Osteoblast (primary cell): Measurements from ENCODE around the gene EFR3B. TPM values are rescaled to one million over a fixed set of nuclear protein-coding genes. Genes with fewer than 3 reads are reported as not detected.

Source experiments
- DNase-seq: peaks from one replicate; pipeline ENCODE4 v3.0.0; 2011; ENCODE audit warnings: low spot score, mixed read lengths; ENCODE audit not compliant: insufficient read length; ENCODE audit errors: missing footprints
- H2AFZ ChIP-seq: 2 replicates; pipeline ENCODE4 v1.6.0; 2011; ENCODE audit warnings: mild to moderate bottlenecking, low read length
- H3K27ac ChIP-seq: 2 replicates; pipeline ENCODE4 v1.5.1; 2011; ENCODE audit warnings: mild to moderate bottlenecking, low read depth, low read length, moderate library complexity
- H3K27me3 ChIP-seq: 2 replicates; pipeline ENCODE4 v1.6.0; 2012; ENCODE audit warnings: mild to moderate bottlenecking, control low read depth, inconsistent platforms, low read length, moderate library complexity; ENCODE audit not compliant: insufficient read depth
- H3K36me3 ChIP-seq: 2 replicates; pipeline ENCODE4 v1.5.1; 2011; ENCODE audit warnings: mild to moderate bottlenecking, low read length, control low read depth, moderate library complexity; ENCODE audit not compliant: insufficient read depth
- H3K4me1 ChIP-seq: 2 replicates; pipeline ENCODE4 v1.5.1; 2011; ENCODE audit warnings: mild to moderate bottlenecking, low read length, control low read depth, moderate library complexity; ENCODE audit not compliant: insufficient read depth
- H3K4me2 ChIP-seq: 2 replicates; pipeline ENCODE4 v1.6.0; 2011; ENCODE audit warnings: mild to moderate bottlenecking, low read length; ENCODE audit not compliant: insufficient read depth
- H3K4me3 ChIP-seq: fragments of 200-600 bp; sonication (generic); 3 replicates; pipeline ENCODE4 v1.5.1; 2012; ENCODE audit warnings: mild to moderate bottlenecking, low read length, inconsistent platforms; ENCODE audit not compliant: insufficient read depth
- H3K79me2 ChIP-seq: 2 replicates; pipeline ENCODE4 v1.6.0; 2012; ENCODE audit warnings: mild to moderate bottlenecking, low read length, control low read depth, inconsistent platforms; ENCODE audit not compliant: insufficient read depth
- H3K9me3 ChIP-seq: 2 replicates; pipeline ENCODE4 v1.5.1; 2011; ENCODE audit warnings: low read depth, low read length, control low read depth
- H4K20me1 ChIP-seq: 2 replicates; pipeline ENCODE4 v1.6.0; 2012; ENCODE audit warnings: mild to moderate bottlenecking, low read length, control low read depth; ENCODE audit not compliant: insufficient read depth
- CTCF ChIP-seq: IDR thresholded peaks from 2 replicates; pipeline ENCODE4 v1.5.1; 2011; ENCODE audit warnings: mild to moderate bottlenecking, low read depth, low read length, moderate library complexity; ENCODE audit errors: extremely low read depth
- total RNA-seq: library from RNA; depleted of rRNA; stranded (reverse); fragments of >200 nt; gene quantifications from 2 replicates; pipeline ENCODE4 v1.2.3, GENCODE V29; 2012

The EFR3B gene
- total RNA-seq, 1 donor, result 0.72 TPM

- no peak for TF ChIP-seq CTCF
- Histone ChIP-seq H3K4me3 (no peak overlapping the region), H3K27me3 (peaks cover 4% of the 10 kb centered on the region), H3K36me3 (no peaks in the 10 kb centered on the region), H3K27ac (no peak overlapping the region), H3K4me2 (no peak overlapping the region), H3K79me2 (no peaks in the 10 kb centered on the region), H4K20me1 (no peaks in the 10 kb centered on the region), H3K4me1 (no peaks in the 10 kb centered on the region), H3K9me3 (no peaks in the 10 kb centered on the region), H2AFZ (no peak overlapping the region)
- DNase-seq, result no peak
These were observed 47.1 kb downstream of the EFR3B start for GRCh38 chr2:25088817-25089516.

- no peak overlapping the region for H3K27ac ChIP-seq
- H3K79me2 ChIP-seq, result no peaks in the 10 kb centered on the region
- TF ChIP-seq CTCF, result no peak
These were observed 47.9 kb downstream of the EFR3B start for GRCh38 chr2:25089605-25090315.

GRCh38 chr2:25090801-25091200, 48.9 kb downstream of the EFR3B start:
- H4K20me1 ChIP-seq, result no peaks in the 10 kb centered on the region

More at GRCh38 chr2:25089605-25090315, 47.9 kb downstream of the EFR3B start:
- Histone ChIP-seq H3K4me1 (no peaks in the 10 kb centered on the region), H3K27me3 (peaks cover 4% of the 10 kb centered on the region), H3K4me3 (no peak overlapping the region), H2AFZ (no peak overlapping the region), H3K4me2 (no peak overlapping the region), H3K36me3 (no peaks in the 10 kb centered on the region), H4K20me1 (no peaks in the 10 kb centered on the region), H3K9me3 (no peaks in the 10 kb centered on the region)
- DNase-seq, result no peak

More at GRCh38 chr2:25090801-25091200, 48.9 kb downstream of the EFR3B start:
- Histone ChIP-seq H3K27ac (no peak overlapping the region), H3K9me3 (no peaks in the 10 kb centered on the region), H3K79me2 (no peaks in the 10 kb centered on the region), H3K4me2 (no peak overlapping the region), H2AFZ (no peak overlapping the region), H3K4me1 (no peaks in the 10 kb centered on the region), H3K27me3 (no peaks in the 10 kb centered on the region), H3K4me3 (no peak overlapping the region), H3K36me3 (no peaks in the 10 kb centered on the region)
- DNase-seq, result no peak
- no peak for TF ChIP-seq CTCF
